H9 (cell line): ENCODE measurements around the gene IRS2. TPM values are rescaled to one million over a fixed set of nuclear protein-coding genes. Genes with fewer than 3 reads are reported as not detected.
A peak's percentile ranks its signal among the peaks of the same experiment; 100 is the strongest.

Experiments used
- DNase-seq: peaks from one replicate; pipeline ENCODE4 v3.0.0-alpha.2; 2017
- H2AFZ ChIP-seq: one replicate; pipeline ENCODE4 v1.6.1; 2013; ENCODE audit warnings: mild to moderate bottlenecking, low read length, control low read depth, moderate library complexity
- H2AK5ac ChIP-seq: 2 replicates; pipeline ENCODE4 v1.6.1; 2013; ENCODE audit warnings: low read length, control low read depth, mixed read lengths; ENCODE audit not compliant: insufficient read length
- H2BK120ac ChIP-seq: one replicate; pipeline ENCODE4 v1.6.1; 2013; ENCODE audit warnings: low read depth, mild to moderate bottlenecking, low read length, control low read depth, inconsistent platforms; ENCODE audit not compliant: poor library complexity, severe bottlenecking
- H2BK12ac ChIP-seq: 2 replicates; pipeline ENCODE4 v1.6.1; 2013; ENCODE audit warnings: low read length, control low read depth, mixed read lengths, low read depth; ENCODE audit not compliant: insufficient read length
- H2BK15ac ChIP-seq: 2 replicates; pipeline ENCODE4 v1.6.1; 2013; ENCODE audit warnings: low read depth, low read length, control low read depth
- H2BK20ac ChIP-seq: one replicate; pipeline ENCODE4 v1.6.1; 2013; ENCODE audit warnings: low read depth, mild to moderate bottlenecking, low read length, control low read depth, inconsistent platforms; ENCODE audit not compliant: poor library complexity, severe bottlenecking
- H2BK5ac ChIP-seq: 2 replicates; pipeline ENCODE4 v1.6.1; 2013; ENCODE audit warnings: low read length, control low read depth, mixed read lengths; ENCODE audit not compliant: insufficient read length
- H3K14ac ChIP-seq: 2 replicates; pipeline ENCODE4 v1.6.1; 2013; ENCODE audit warnings: low read length, control low read depth; ENCODE audit not compliant: insufficient read depth
- H3K18ac ChIP-seq: 2 replicates; pipeline ENCODE4 v1.6.1; 2013; ENCODE audit warnings: low read depth, mild to moderate bottlenecking, mixed read lengths, low read length, control low read depth; ENCODE audit not compliant: insufficient read length
- H3K23ac ChIP-seq: 2 replicates; pipeline ENCODE4 v1.6.1; 2013; ENCODE audit warnings: low read length, control low read depth, mixed read lengths, low read depth; ENCODE audit not compliant: insufficient read length
- H3K23me2 ChIP-seq: 2 replicates; pipeline ENCODE4 v1.6.1; 2013; ENCODE audit warnings: low read depth, mild to moderate bottlenecking, mixed read lengths, low read length, control low read depth; ENCODE audit not compliant: insufficient read length, poor library complexity, severe bottlenecking
- H3K27ac ChIP-seq: 2 replicates; pipeline ENCODE4 v1.5.1; 2013; ENCODE audit warnings: low read length, control low read depth, mixed read lengths, low read depth; ENCODE audit not compliant: insufficient read length
- H3K27me3 ChIP-seq: 2 replicates; pipeline ENCODE4 v1.6.1; 2013; ENCODE audit warnings: low read length, control low read depth, inconsistent platforms; ENCODE audit not compliant: insufficient read depth
- H3K4ac ChIP-seq: 2 replicates; pipeline ENCODE4 v1.6.1; 2013; ENCODE audit warnings: low read depth, mild to moderate bottlenecking, control low read depth, inconsistent platforms, low read length, moderate library complexity
- H3K4me1 ChIP-seq: 2 replicates; pipeline ENCODE4 v1.6.1; 2013; ENCODE audit warnings: low read length, control low read depth, inconsistent platforms; ENCODE audit not compliant: insufficient read depth
- H3K4me2 ChIP-seq: 2 replicates; pipeline ENCODE4 v1.6.1; 2013; ENCODE audit warnings: low read length, control low read depth, mixed read lengths; ENCODE audit not compliant: insufficient read length, insufficient read depth
- H3K56ac ChIP-seq: 2 replicates; pipeline ENCODE4 v1.6.1; 2013; ENCODE audit warnings: low read depth, mild to moderate bottlenecking, mixed read lengths, low read length, control low read depth; ENCODE audit not compliant: insufficient read length
- H3K79me1 ChIP-seq: 2 replicates; pipeline ENCODE4 v1.6.1; 2013; ENCODE audit warnings: low read depth, mild to moderate bottlenecking, moderate library complexity, low read length, control low read depth, inconsistent platforms; ENCODE audit not compliant: insufficient read depth, poor library complexity, severe bottlenecking
- H3K79me2 ChIP-seq: 2 replicates; pipeline ENCODE4 v1.6.1; 2013; ENCODE audit warnings: low read length, control low read depth, inconsistent platforms; ENCODE audit not compliant: insufficient read depth
- H3K9ac ChIP-seq: 2 replicates; pipeline ENCODE4 v1.6.1; 2013; ENCODE audit warnings: low read length, control low read depth, mixed read lengths; ENCODE audit not compliant: insufficient read length; ENCODE audit errors: extremely low read depth
- H3K9me3 ChIP-seq: one replicate; pipeline ENCODE4 v1.6.1; 2013; ENCODE audit warnings: low read depth, low read length, inconsistent platforms; ENCODE audit not compliant: control insufficient read depth
- H3T11ph ChIP-seq: one replicate; pipeline ENCODE4 v1.6.1; 2013; ENCODE audit warnings: mild to moderate bottlenecking, low read length, control low read depth, inconsistent platforms
- H4K20me1 ChIP-seq: one replicate; pipeline ENCODE4 v1.6.1; 2013; ENCODE audit not compliant: control insufficient read depth, insufficient read length, insufficient read depth
- H4K5ac ChIP-seq: 2 replicates; pipeline ENCODE4 v1.6.1; 2013; ENCODE audit warnings: low read depth, mild to moderate bottlenecking, mixed read lengths, low read length, control low read depth; ENCODE audit not compliant: insufficient read length
- H4K8ac ChIP-seq: replicated peaks from 2 replicates; pipeline ENCODE4 v1.6.1; 2013; ENCODE audit warnings: low read length, control low read depth, mixed read lengths, low read depth; ENCODE audit not compliant: insufficient read length
- H4K91ac ChIP-seq: 2 replicates; pipeline ENCODE4 v1.6.1; 2013; ENCODE audit warnings: low read depth, mild to moderate bottlenecking, moderate library complexity, mixed read lengths, low read length, control low read depth; ENCODE audit not compliant: insufficient read length
- H3K27ac Mint-ChIP-seq, 3 experiments: 2 replicates in 2 of 3; 3 replicates in 1 of 3; pipeline ENCODE4 v1.8.0; 2020 to 2021; ENCODE audit warnings: mixed read lengths in 3 of 3, mild to moderate bottlenecking in 1 of 3, moderate library complexity in 1 of 3
- H3K27me3 Mint-ChIP-seq: 2 replicates; pipeline ENCODE4 v1.8.0; 2021; ENCODE audit warnings: low read depth, mild to moderate bottlenecking, moderate library complexity, mixed read lengths
- H3K36me3 Mint-ChIP-seq, 3 experiments: 2 replicates in 2 of 3; 3 replicates in 1 of 3; pipeline ENCODE4 v1.8.0; 2020 to 2021; ENCODE audit warnings: low read depth in 3 of 3, mixed read lengths in 3 of 3; ENCODE audit not compliant: insufficient read depth in 1 of 3
- H3K4me1 Mint-ChIP-seq, 2 experiments: 2 replicates each; pipeline ENCODE4 v1.8.0; 2020; ENCODE audit warnings: mixed read lengths in 2 of 2
- H3K4me3 Mint-ChIP-seq, 2 experiments: 2 replicates in 1 of 2; 3 replicates in 1 of 2; pipeline ENCODE4 v1.8.0; 2020 to 2021; ENCODE audit warnings: mild to moderate bottlenecking in 2 of 2, mixed read lengths in 2 of 2, moderate library complexity in 1 of 2
- H3K9me3 Mint-ChIP-seq, 2 experiments: 2 replicates in 1 of 2; 3 replicates in 1 of 2; pipeline ENCODE4 v1.8.0; 2020; ENCODE audit warnings: mild to moderate bottlenecking in 2 of 2, mixed read lengths in 2 of 2, moderate library complexity in 1 of 2
- CTCF ChIP-seq: fragments of 200-600 bp; sonication (generic); conservative IDR thresholded peaks from 3 replicates; pipeline ENCODE4 v1.8.0; 2021; ENCODE audit warnings: antibody characterized with exemption, mild to moderate bottlenecking
- WGBS: extraction: QIAGEN DNeasy Blood & Tissue Kit; methylation state at CpG from one replicate; pipeline ENCODE4 v1.1.7; 2013; ENCODE audit warnings: missing lambda C conversion rate, low lambda C conversion rate, mixed read lengths; ENCODE audit not compliant: insufficient read length; ENCODE audit errors: extremely low coverage; 5-methylcytosine and 5-hydroxymethylcytosine counted together
- total RNA-seq: library from RNA; stranded (reverse); gene quantifications from 2 replicates; pipeline ENCODE4 v1.2.1, GENCODE V29; 2021

IRS2 gene
- total RNA-seq, 1 experiment from 2014 or later: 10.1 TPM

DNA sequence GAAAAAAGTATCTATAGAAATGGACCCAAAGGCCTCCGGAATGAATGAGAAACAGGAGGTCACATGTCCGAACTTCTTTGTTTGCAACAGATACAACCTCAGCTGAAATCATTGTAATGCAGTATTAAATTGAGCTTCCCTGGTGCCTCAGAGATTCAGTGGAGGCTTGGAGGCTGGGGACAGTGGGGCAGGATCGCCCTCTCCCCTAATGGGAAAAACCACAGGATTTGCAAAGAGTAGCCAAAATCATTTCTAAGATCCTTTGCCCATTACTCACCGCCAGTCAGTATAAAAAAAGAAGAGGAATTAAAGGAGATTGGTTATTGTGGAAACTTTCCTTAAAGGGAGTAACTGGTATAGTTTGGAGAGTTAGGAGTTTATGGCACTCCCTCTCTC is 30.4 kb upstream of the IRS2 start:
- Histone ChIP-seq H3K56ac (no peak overlapping the region), H3K4ac (no peak overlapping the region), H3K4me1 (peaks cover 7% of the 10 kb centered on the region; the same call in 1 of the 2 replicates), H3T11ph (no peak overlapping the region), H4K5ac (no peak overlapping the region), H2BK5ac (no peak overlapping the region), H3K9ac (no peak overlapping the region), H2AFZ (no peak overlapping the region), H3K27ac (no peak overlapping the region), H2BK20ac (no peak overlapping the region), H2BK12ac (no peak overlapping the region), H3K23me2 (no peaks in the 10 kb centered on the region), H4K8ac (no peak overlapping the region), H3K27me3 (no peaks in the 10 kb centered on the region), H3K18ac (no peak overlapping the region), H3K4me2 (no peak overlapping the region), H4K91ac (no peak overlapping the region), H2BK15ac (no peak overlapping the region), H3K9me3 (no peaks in the 10 kb centered on the region), H3K79me2 (no peaks in the 10 kb centered on the region), H3K79me1 (no peaks in the 10 kb centered on the region), H4K20me1 (no peaks in the 10 kb centered on the region), H2AK5ac (no peak overlapping the region), H2BK120ac (no peak overlapping the region), H3K14ac (no peak overlapping the region), H3K23ac (no peak overlapping the region)
- TF ChIP-seq CTCF: no peak
- Mint-ChIP-seq H3K27me3 (no peaks in the 10 kb centered on the region; the same call in none of the 2 replicates), H3K9me3 (no peaks in the 10 kb centered on the region), H3K27ac (peak overlapping the region in 2 of 3 experiments; percentile 67 to 91; a peak in 3 of 7 replicates), H3K4me1 (peaks cover 28 to 33% of the 10 kb centered on the region in 2 experiments), H3K4me3 (peak overlapping the region in 1 of 2 experiments; percentile 24; a peak in 1 of 5 replicates), H3K36me3 (peaks cover 0 to 1% (median 0%) of the 10 kb centered on the region in 3 experiments; a peak in 1 of 7 replicates)
- DNase-seq: no peak
- WGBS: no CpG with 5 or more reads among the region's 4 CpGs
